GM12878 (cell line): ENCODE results near the gene RPL22.

Source experiments
- BMI1 ChIP-seq: fragments of 450-650 bp; IDR thresholded peaks from 2 replicates; pipeline ENCODE4 v1.6.1; 2016; ENCODE audit warnings: mild to moderate bottlenecking, moderate library complexity, borderline replicate concordance
- EP300 ChIP-seq, 2 experiments: fragments of 150-350 bp in 1 of 2; IDR thresholded peaks; 2 replicates each; pipeline ENCODE4 v1.6.1; 2011 to 2012; ENCODE audit warnings: low read depth in 2 of 2, low read length in 2 of 2, borderline replicate concordance in 1 of 2, improper control_type of control experiment in 1 of 2, inconsistent platforms in 1 of 2; ENCODE audit not compliant: control insufficient read depth in 1 of 2
- EZH2 ChIP-seq: IDR thresholded peaks from 2 replicates; pipeline ENCODE4 v1.6.1; 2012; ENCODE audit warnings: low read depth, mild to moderate bottlenecking, control low read depth, inconsistent platforms, low read length, borderline replicate concordance; ENCODE audit not compliant: control insufficient read depth
- FOXK2 ChIP-seq: fragments of 450-650 bp; IDR thresholded peaks from 2 replicates; pipeline ENCODE4 v1.6.1; 2017; ENCODE audit warnings: mild to moderate bottlenecking, moderate library complexity
- JUND ChIP-seq: IDR thresholded peaks from 2 replicates; pipeline ENCODE4 v1.6.1; 2012; ENCODE audit warnings: low read depth, mild to moderate bottlenecking, low read length, improper control_type of control experiment, moderate library complexity
- LARP7 ChIP-seq: fragments of 450-650 bp; IDR thresholded peaks from 2 replicates; pipeline ENCODE4 v1.6.1; 2017; ENCODE audit warnings: mild to moderate bottlenecking
- POLR2A ChIP-seq: IDR thresholded peaks from 2 replicates; pipeline ENCODE4 v1.6.1; 2011; ENCODE audit warnings: low read depth, mild to moderate bottlenecking, low read length
- POLR2AphosphoS5 ChIP-seq: IDR thresholded peaks from 2 replicates; pipeline ENCODE4 v1.6.1; 2011; ENCODE audit warnings: mild to moderate bottlenecking, low read length, inconsistent platforms
- SMC3 ChIP-seq: IDR thresholded peaks from 2 replicates; pipeline ENCODE4 v1.6.1; 2011; ENCODE audit warnings: low read length, improper control_type of control experiment, borderline replicate concordance
- SP1 ChIP-seq: IDR thresholded peaks from one replicate; pipeline ENCODE4 v1.6.1; 2011; ENCODE audit warnings: low read depth, low read length
- TF ChIP-seq, protein P1 (sequence below), 3 experiments: IDR thresholded peaks in 2 of 3; conservative IDR thresholded peaks in 1 of 3; 2 replicates each; pipeline ENCODE4 v1.5.1; 2011; ENCODE audit warnings: low read depth in 3 of 3, low read length in 3 of 3, mild to moderate bottlenecking in 3 of 3, control low read depth in 2 of 3, moderate library complexity in 2 of 3, inconsistent platforms in 1 of 3, mixed read lengths in 1 of 3; ENCODE audit not compliant: control insufficient read depth in 2 of 3, insufficient read depth in 1 of 3; ENCODE audit errors: extremely low read depth in 1 of 3
- TF ChIP-seq, protein P2 (sequence below): IDR thresholded peaks from 2 replicates; pipeline ENCODE4 v1.6.1; 2011; ENCODE audit warnings: low read depth, low read length, improper control_type of control experiment, borderline replicate concordance
- TF ChIP-seq, protein P3 (sequence below): fragments of 450-650 bp; IDR thresholded peaks from 2 replicates; pipeline ENCODE4 v1.6.1; 2017; ENCODE audit warnings: mild to moderate bottlenecking, moderate library complexity
- TF ChIP-seq, protein P4 (sequence below): IDR thresholded peaks from 2 replicates; pipeline ENCODE4 v1.6.1; 2011; ENCODE audit warnings: low read depth, mild to moderate bottlenecking, low read length, moderate library complexity, borderline replicate concordance; ENCODE audit errors: extremely low read depth

DNA sequence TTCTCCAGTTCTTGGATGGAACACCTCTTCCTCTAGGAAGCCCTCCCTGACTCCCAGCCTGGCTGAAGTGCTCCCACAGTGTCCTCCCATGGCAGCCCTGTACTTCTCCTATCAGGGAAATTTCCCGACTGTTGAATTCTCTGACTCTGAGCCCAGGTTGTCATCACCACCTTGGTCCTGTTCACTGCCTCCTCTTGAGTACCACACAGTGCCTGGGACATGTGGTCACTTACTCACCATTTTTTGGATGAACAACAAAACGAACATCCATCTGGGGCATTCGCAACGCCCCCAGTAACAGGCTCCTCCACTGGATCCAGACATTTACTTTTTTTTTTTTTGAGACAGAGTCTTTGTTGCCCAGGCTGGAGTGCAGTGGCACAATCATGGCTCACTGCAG is 56.7 kb downstream of the RPL22 start:
- TF ChIP-seq JUND: no peak
- TF ChIP-seq EP300 (IDR thresholded peaks at IDR 0.05; ENCODE audit: borderline replicate concordance in 1 of 2, control insufficient read depth in 1 of 2, low read depth in 2 of 2, low read length in 2 of 2): no peak
- no peak for TF ChIP-seq FOXK2
- TF ChIP-seq, protein P1, sequence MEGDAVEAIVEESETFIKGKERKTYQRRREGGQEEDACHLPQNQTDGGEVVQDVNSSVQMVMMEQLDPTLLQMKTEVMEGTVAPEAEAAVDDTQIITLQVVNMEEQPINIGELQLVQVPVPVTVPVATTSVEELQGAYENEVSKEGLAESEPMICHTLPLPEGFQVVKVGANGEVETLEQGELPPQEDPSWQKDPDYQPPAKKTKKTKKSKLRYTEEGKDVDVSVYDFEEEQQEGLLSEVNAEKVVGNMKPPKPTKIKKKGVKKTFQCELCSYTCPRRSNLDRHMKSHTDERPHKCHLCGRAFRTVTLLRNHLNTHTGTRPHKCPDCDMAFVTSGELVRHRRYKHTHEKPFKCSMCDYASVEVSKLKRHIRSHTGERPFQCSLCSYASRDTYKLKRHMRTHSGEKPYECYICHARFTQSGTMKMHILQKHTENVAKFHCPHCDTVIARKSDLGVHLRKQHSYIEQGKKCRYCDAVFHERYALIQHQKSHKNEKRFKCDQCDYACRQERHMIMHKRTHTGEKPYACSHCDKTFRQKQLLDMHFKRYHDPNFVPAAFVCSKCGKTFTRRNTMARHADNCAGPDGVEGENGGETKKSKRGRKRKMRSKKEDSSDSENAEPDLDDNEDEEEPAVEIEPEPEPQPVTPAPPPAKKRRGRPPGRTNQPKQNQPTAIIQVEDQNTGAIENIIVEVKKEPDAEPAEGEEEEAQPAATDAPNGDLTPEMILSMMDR (IDR thresholded peaks at IDR 0.05 in 2 of 3, conservative IDR thresholded peaks at IDR 0.05 in 1 of 3; ENCODE audit: control insufficient read depth in 2 of 3, extremely low read depth in 1 of 3, insufficient read depth in 1 of 3, low read depth in 3 of 3, low read length in 3 of 3): no peak
- TF ChIP-seq, protein P2, sequence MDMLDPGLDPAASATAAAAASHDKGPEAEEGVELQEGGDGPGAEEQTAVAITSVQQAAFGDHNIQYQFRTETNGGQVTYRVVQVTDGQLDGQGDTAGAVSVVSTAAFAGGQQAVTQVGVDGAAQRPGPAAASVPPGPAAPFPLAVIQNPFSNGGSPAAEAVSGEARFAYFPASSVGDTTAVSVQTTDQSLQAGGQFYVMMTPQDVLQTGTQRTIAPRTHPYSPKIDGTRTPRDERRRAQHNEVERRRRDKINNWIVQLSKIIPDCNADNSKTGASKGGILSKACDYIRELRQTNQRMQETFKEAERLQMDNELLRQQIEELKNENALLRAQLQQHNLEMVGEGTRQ: no peak
- TF ChIP-seq LARP7: no peak
- no peak for TF ChIP-seq SP1
- no peak for TF ChIP-seq SMC3
- TF ChIP-seq, protein P3, sequence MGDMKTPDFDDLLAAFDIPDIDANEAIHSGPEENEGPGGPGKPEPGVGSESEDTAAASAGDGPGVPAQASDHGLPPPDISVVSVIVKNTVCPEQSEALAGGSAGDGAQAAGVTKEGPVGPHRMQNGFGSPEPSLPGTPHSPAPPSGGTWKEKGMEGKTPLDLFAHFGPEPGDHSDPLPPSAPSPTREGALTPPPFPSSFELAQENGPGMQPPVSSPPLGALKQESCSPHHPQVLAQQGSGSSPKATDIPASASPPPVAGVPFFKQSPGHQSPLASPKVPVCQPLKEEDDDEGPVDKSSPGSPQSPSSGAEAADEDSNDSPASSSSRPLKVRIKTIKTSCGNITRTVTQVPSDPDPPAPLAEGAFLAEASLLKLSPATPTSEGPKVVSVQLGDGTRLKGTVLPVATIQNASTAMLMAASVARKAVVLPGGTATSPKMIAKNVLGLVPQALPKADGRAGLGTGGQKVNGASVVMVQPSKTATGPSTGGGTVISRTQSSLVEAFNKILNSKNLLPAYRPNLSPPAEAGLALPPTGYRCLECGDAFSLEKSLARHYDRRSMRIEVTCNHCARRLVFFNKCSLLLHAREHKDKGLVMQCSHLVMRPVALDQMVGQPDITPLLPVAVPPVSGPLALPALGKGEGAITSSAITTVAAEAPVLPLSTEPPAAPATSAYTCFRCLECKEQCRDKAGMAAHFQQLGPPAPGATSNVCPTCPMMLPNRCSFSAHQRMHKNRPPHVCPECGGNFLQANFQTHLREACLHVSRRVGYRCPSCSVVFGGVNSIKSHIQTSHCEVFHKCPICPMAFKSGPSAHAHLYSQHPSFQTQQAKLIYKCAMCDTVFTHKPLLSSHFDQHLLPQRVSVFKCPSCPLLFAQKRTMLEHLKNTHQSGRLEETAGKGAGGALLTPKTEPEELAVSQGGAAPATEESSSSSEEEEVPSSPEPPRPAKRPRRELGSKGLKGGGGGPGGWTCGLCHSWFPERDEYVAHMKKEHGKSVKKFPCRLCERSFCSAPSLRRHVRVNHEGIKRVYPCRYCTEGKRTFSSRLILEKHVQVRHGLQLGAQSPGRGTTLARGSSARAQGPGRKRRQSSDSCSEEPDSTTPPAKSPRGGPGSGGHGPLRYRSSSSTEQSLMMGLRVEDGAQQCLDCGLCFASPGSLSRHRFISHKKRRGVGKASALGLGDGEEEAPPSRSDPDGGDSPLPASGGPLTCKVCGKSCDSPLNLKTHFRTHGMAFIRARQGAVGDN: no peak
- no peak for TF ChIP-seq POLR2A
- TF ChIP-seq BMI1: no peak
- TF ChIP-seq, protein P4, sequence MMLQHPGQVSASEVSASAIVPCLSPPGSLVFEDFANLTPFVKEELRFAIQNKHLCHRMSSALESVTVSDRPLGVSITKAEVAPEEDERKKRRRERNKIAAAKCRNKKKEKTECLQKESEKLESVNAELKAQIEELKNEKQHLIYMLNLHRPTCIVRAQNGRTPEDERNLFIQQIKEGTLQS: no peak
- TF ChIP-seq EZH2: no peak
- no peak for TF ChIP-seq POLR2AphosphoS5
